MM.1S (cell line): ENCODE results near the gene SEMA3C.
A peak's percentile ranks its signal among the peaks of the same experiment; 100 is the strongest.

Experiments
- DNase-seq: peaks from one replicate; pipeline ENCODE4 v3.0.0-alpha.2; 2015
- H2AFZ ChIP-seq: fragments of 300-600 bp; sonication (generic); 2 replicates; pipeline ENCODE4 v1.6.0; 2016; ENCODE audit warnings: antibody characterized with exemption, low read length
- H3F3A ChIP-seq: fragments of 300-600 bp; sonication (generic); 2 replicates; pipeline ENCODE4 v1.6.1; 2016; ENCODE audit warnings: mild to moderate bottlenecking, antibody characterized with exemption, low read length, moderate library complexity, mixed read lengths; ENCODE audit not compliant: insufficient read depth
- H3K27ac ChIP-seq: fragments of 300-600 bp; sonication (generic); 2 replicates; pipeline ENCODE4 v1.5.1; 2016; ENCODE audit warnings: mild to moderate bottlenecking, low read length
- H3K27me3 ChIP-seq: fragments of 300-600 bp; sonication (generic); replicated peaks from 2 replicates; pipeline ENCODE4 v1.6.0; 2016; ENCODE audit warnings: low read length; ENCODE audit not compliant: insufficient read depth
- H3K36me3 ChIP-seq: fragments of 300-600 bp; sonication (generic); replicated peaks from 2 replicates; pipeline ENCODE4 v1.6.1; 2016; ENCODE audit warnings: mild to moderate bottlenecking, low read length, mixed read lengths; ENCODE audit not compliant: insufficient read depth
- H3K4me1 ChIP-seq: fragments of 300-600 bp; sonication (generic); 2 replicates; pipeline ENCODE4 v1.6.1; 2016; ENCODE audit warnings: low read length, mixed read lengths
- H3K4me2 ChIP-seq: fragments of 300-600 bp; sonication (generic); 2 replicates; pipeline ENCODE4 v1.6.0; 2016; ENCODE audit warnings: low read depth, low read length
- H3K4me3 ChIP-seq: fragments of 300-600 bp; sonication (generic); 2 replicates; pipeline ENCODE4 v1.5.1; 2016; ENCODE audit warnings: low read length, mixed read lengths
- H3K79me2 ChIP-seq: fragments of 300-600 bp; sonication (generic); 2 replicates; pipeline ENCODE4 v1.6.1; 2016; ENCODE audit warnings: mixed run types, low read length, mixed read lengths
- H3K9ac ChIP-seq: fragments of 300-600 bp; sonication (generic); 2 replicates; pipeline ENCODE4 v1.6.1; 2016; ENCODE audit warnings: low read length, mixed read lengths
- H3K9me2 ChIP-seq: fragments of 300-600 bp; sonication (generic); replicated peaks from 2 replicates; pipeline ENCODE4 v1.6.1; 2016; ENCODE audit warnings: mild to moderate bottlenecking, low read length, mixed read lengths; ENCODE audit not compliant: insufficient read depth
- H3K9me3 ChIP-seq: fragments of 300-600 bp; sonication (generic); replicated peaks from 2 replicates; pipeline ENCODE4 v1.6.1; 2016; ENCODE audit warnings: mild to moderate bottlenecking, low read length, mixed read lengths; ENCODE audit not compliant: insufficient read depth
- H4K20me1 ChIP-seq: fragments of 300-600 bp; sonication (generic); 2 replicates; pipeline ENCODE4 v1.6.1; 2016; ENCODE audit warnings: mild to moderate bottlenecking, low read length, moderate library complexity, mixed read lengths; ENCODE audit not compliant: insufficient read depth
- EZH2 ChIP-seq: fragments of 300-600 bp; sonication (generic); optimal IDR thresholded peaks from 2 replicates; pipeline ENCODE3; 2017; ENCODE audit warnings: low read depth, mild to moderate bottlenecking, antibody characterized with exemption, low read length, mixed read lengths
- EZH2phosphoT487 ChIP-seq: fragments of 300-600 bp; sonication (generic); IDR thresholded peaks from 2 replicates; pipeline ENCODE4 v1.6.1; 2018; ENCODE audit warnings: antibody characterized with exemption, low read length
- TF ChIP-seq, protein P1 (sequence below): fragments of 300-600 bp; sonication (generic); IDR thresholded peaks from 2 replicates; pipeline ENCODE4 v1.5.1; 2016; ENCODE audit warnings: antibody characterized with exemption, low read length, mixed read lengths

Gene SEMA3C

DNA sequence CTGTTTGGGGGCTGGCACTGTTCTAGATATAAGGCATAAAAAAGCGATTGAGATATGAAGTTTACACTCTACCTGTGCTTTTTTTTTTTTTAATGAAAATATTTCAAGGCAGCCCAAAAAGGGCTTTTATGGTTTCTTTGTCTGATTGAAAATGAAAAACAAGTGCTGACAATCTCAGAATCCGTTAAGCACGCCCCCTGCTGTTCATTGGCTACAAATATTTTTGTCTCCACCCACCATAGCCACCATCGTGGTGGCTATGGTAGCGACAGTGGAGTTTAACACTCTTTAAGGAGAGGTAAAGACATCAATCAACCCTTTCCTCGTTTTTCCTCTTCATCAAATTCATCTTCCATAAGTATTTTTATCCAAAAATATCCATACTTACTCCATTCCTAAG, 186.2 kb downstream of the SEMA3C start:
- DNase-seq = no peak

DNA sequence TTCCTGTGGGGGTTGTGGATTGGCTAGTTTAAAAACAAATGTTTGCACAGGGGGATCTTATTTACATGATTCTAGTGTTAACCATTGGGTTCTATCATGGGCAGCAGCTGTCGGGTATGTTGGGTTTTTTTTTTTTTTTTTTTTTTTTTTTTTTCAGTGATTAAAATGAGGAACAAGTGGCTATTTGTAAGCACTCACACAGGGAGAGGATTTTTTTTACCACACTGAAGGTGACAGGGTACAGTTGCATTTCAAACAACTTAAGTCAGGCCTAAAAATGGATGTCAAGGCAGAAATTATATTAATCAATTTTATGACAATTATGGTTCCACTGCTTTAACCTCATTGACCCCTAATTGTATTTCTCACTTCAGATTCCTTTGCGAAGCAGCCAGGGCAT, 187.6 kb downstream of the SEMA3C start:
- H3K27me3 ChIP-seq = no peaks in the 10 kb centered on the region
- no peaks in the 10 kb centered on the region for H4K20me1 ChIP-seq
- no peaks in the 10 kb centered on the region for H3K9me3 ChIP-seq
- no peaks in the 10 kb centered on the region for H3F3A ChIP-seq
- no peak overlapping the region for H3K4me3 ChIP-seq
- no peak for DNase-seq
- no peak overlapping the region for H3K27ac ChIP-seq
- no peaks in the 10 kb centered on the region for H3K4me1 ChIP-seq
- no peak overlapping the region for H3K4me2 ChIP-seq
- H3K79me2 ChIP-seq = no peaks in the 10 kb centered on the region
- no peak overlapping the region for H2AFZ ChIP-seq
- no peak overlapping the region for H3K9ac ChIP-seq
- H3K9me2 ChIP-seq = no peaks in the 10 kb centered on the region
- no peaks in the 10 kb centered on the region for H3K36me3 ChIP-seq
- TF ChIP-seq EZH2phosphoT487 (no peak), EZH2 (no peak)
- TF ChIP-seq, protein P1, sequence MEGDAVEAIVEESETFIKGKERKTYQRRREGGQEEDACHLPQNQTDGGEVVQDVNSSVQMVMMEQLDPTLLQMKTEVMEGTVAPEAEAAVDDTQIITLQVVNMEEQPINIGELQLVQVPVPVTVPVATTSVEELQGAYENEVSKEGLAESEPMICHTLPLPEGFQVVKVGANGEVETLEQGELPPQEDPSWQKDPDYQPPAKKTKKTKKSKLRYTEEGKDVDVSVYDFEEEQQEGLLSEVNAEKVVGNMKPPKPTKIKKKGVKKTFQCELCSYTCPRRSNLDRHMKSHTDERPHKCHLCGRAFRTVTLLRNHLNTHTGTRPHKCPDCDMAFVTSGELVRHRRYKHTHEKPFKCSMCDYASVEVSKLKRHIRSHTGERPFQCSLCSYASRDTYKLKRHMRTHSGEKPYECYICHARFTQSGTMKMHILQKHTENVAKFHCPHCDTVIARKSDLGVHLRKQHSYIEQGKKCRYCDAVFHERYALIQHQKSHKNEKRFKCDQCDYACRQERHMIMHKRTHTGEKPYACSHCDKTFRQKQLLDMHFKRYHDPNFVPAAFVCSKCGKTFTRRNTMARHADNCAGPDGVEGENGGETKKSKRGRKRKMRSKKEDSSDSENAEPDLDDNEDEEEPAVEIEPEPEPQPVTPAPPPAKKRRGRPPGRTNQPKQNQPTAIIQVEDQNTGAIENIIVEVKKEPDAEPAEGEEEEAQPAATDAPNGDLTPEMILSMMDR = no peak

More for the DNA sequence above, 186.2 kb downstream of the SEMA3C start:
- Histone ChIP-seq H3K27ac (no peak overlapping the region), H3K27me3 (no peaks in the 10 kb centered on the region), H3K9me2 (no peaks in the 10 kb centered on the region), H3K4me3 (no peak overlapping the region), H3K79me2 (no peaks in the 10 kb centered on the region), H3K4me2 (no peak overlapping the region), H3K4me1 (no peaks in the 10 kb centered on the region), H3K9me3 (no peaks in the 10 kb centered on the region), H3K36me3 (no peaks in the 10 kb centered on the region), H3K9ac (no peak overlapping the region), H3F3A (no peaks in the 10 kb centered on the region), H2AFZ (no peak overlapping the region), H4K20me1 (no peaks in the 10 kb centered on the region)
- TF ChIP-seq, protein P1 = peak; percentile 44
- TF ChIP-seq EZH2phosphoT487 = no peak

DNA sequence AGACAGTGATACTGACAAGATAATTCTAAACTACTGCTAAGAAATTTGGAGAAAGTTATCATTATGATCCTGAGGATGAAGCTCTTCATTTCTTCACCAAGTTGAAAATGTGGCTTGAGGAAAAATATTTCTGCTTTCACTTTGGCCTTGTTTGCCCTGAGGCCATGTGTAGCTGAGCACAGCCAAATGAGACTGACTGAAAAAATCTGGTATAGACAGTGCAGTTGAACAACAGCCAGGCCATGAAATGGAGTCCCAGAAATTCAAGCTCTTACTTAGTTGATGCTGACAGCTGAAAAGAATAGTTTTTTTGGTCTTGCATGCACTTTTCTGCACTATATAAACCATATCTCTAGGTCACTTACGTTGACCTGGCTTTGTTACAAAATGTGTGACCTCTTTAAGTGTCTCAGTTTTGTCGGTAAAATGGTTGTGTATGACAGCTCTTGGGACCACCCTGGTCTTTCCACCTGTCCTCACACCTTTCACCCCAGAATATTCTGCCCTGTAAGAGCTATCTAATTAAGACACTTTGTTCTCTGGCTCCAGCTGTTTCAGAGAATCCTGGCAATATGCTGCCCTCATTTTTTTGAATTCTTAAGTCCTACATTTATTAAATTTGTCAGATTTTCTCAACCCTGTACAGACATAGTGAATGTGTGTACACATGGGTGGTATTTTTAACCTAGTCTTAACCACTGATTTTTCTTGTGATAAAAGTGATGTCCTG, 189.1 kb downstream of the SEMA3C start:
- Histone ChIP-seq H3K27me3 (no peaks in the 10 kb centered on the region), H3K9ac (no peak overlapping the region)

More for the DNA sequence above, 189.1 kb downstream of the SEMA3C start:
- Histone ChIP-seq H3K4me1 (no peaks in the 10 kb centered on the region), H3K9me2 (no peaks in the 10 kb centered on the region), H3F3A (no peaks in the 10 kb centered on the region), H3K27ac (no peak overlapping the region), H3K79me2 (no peaks in the 10 kb centered on the region), H2AFZ (no peak overlapping the region), H3K36me3 (no peaks in the 10 kb centered on the region), H3K4me2 (no peak overlapping the region), H4K20me1 (no peaks in the 10 kb centered on the region), H3K9me3 (no peaks in the 10 kb centered on the region), H3K4me3 (no peak overlapping the region)
- TF ChIP-seq, protein P1 = no peak
- TF ChIP-seq EZH2 (no peak), EZH2phosphoT487 (no peak)
- DNase-seq = peak; percentile 14
